AG08396 (cell line): ENCODE data around the gene PCIF1.
"Not testable (repeated sequence)": the region's sequence is repeated elsewhere in the genome, so short reads cannot be mapped to it uniquely, and the experiment has no call there.

Source experiments
- DNase-seq: peaks from one replicate; pipeline ENCODE4 v3.0.0; 2012; ENCODE audit warnings: low spot score, mixed read lengths

PCIF1 gene

DNA sequence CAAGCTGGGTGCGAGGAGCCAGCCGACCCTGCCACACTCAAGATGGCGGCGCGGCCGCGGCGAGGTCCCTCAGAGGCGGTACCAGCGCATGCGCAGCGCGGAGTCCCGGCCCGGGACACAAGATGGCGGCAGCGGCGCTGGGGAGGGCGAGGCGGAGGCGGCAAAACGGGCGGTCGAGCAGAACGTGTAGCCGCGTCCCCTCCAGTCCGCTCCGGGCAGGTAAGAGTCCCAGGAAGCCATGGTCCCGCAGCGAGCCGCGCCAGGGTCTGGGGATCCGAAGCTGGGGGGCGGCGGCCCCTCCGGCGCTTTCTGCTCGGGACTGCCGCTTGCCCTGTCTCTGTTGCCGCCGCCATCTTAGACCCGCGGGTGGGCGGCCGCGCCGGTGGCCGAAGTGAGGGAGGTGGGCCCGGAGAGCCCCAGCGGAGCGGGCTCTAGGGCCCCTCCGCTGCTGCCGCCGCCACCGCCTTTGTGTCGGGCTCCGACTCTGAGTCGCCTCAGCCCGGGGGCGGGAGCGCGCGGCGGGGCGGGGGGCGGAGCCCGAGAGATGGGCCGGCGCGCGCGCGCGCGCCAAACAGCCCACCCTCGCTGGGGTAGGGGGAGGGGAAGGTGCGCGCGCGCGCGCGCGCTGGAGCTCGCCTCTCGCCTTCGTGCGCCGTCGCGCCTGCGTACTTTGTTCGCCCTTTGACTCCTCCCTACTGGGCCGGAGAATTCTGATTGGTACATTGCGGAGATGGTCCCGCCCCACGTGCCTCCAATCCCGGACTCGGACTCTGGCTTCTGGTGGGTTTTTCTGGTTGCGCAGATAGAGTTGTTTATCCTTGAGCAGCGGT is at the start of gene PCIF1:
PCIF1 (plus strand) TSS at position 98 of the 830 bp plus-strand sequence. CDS start 4,317 bp downstream, outside the sequence.
- peak; percentile 99 for DNase-seq

DNA sequence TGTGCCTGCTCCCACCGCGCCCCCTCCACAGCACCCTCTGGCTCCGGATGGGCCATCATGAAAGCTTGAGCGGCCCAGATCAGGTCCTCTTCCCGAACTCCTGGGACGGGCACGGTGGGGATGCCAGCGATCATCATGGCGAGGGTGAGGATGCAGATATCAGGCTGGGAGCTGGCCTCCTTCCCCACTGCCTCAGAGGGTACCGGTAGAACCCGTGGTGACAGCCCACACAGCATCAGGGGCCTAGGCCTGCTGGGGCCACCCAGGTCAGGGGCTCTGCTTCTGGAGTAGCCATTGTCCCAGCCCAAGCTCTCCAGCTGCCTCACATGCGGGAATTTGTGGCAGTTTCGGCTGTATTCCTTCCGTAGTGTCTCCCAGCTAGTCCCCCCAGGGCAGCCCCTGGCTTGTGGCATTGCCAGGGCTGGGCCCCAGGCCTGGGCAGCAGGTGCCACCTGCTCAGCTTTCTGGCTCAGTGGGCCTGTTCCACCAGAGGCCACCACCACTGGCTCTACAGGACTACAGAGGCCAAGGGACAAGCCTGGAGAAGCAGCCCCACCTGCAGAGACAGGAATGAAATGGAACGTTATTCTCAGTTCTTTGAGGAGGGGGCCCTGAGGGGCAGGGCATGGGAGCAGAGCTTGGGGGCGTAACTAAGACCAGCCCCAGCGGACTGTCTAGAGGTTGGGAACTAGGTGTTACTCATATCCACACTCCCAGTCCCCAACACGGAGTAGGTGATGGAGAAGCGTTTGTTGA is 47.7 kb upstream of the PCIF1 start:
- DNase-seq, result no peak

DNA sequence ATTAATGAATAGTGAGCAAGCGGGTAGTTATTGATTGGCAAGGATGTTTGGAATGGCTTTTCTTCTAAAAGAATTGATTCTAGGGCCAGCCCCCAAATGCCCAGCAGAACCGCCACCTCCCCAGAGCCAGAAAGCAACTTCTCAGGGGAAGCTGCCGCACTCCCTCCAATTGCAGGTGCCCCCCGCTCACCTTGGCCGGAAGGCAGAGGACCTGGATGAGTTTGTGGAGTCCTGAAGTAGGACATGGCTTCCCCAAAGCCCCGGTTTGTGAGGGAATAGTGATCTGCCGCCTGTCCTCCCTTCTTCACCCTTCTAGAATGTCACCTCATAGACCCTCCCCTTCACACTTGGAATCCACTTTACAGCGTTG is 47.2 kb upstream of the PCIF1 start, which contains the start of gene SPATA25:
SPATA25 (minus strand) TSS at position 277 of the 370 bp plus-strand sequence; CDS start at position 245, 32 bp downstream.
- no peak for DNase-seq

DNA sequence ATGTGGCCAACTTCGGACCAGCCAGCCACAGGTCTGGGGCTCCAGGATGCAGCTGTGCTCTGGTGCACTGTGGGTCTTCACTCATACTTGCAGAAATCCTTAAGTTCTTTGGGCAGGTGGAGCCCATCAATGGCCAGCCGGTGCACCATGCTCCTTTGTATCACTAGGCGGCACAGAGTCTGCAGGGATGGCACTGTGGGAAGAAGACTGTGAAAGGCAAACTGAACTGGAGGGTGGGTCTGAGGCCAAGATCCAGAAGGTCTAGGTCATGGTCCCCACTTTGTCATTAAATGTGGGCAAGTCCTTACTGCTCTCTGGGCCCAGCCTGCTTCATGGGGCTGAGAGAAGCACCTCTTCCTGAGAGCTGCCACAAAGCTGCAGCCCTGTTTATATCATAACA is 45.8 kb upstream of the PCIF1 start:
- DNase-seq, result no peak

DNA sequence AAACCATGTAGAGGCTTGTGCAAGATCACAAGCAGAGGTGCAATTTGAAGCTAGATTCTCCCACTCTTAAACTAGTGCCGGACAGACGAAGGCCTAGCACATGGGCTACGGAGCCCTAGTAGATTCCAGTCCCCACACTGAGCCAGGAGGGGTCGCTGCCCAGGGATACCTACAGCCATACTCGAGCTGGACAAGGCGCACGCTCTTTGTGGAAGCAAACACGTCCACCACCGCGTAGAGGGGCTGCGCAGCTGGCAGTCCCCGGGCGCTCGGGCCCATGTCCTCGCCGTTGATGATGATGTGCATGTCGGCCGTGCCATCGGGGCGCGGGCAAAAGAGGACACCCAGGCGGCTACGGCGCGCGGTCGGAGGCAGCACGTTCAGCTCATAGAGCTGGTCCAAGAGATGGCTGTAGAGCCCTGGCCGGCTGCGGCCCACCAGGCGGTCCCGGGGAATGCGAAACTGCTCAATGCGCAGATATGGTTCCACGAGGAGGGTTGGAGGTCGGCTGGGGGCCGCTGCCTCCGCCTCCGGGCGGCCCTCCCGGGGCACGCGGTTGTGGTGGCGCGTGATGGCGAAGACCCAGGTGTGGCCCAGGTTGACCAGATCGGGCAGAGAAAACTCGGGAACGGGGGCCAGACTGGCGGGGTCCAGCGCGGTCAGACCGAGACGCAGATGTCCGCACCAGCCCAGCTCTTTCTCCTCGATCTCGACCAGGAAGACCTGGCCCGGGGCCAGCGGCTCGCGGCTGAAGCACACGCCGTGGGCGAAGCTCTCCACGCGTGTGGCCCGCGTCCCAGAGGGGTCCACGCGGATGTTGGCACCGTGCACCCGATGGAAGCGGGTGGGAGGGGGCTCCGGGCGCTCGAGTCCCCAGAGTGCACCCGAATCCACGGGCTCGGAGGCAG is 44.2 kb upstream of the PCIF1 start:
- DNase-seq, result peak; percentile 83

DNA sequence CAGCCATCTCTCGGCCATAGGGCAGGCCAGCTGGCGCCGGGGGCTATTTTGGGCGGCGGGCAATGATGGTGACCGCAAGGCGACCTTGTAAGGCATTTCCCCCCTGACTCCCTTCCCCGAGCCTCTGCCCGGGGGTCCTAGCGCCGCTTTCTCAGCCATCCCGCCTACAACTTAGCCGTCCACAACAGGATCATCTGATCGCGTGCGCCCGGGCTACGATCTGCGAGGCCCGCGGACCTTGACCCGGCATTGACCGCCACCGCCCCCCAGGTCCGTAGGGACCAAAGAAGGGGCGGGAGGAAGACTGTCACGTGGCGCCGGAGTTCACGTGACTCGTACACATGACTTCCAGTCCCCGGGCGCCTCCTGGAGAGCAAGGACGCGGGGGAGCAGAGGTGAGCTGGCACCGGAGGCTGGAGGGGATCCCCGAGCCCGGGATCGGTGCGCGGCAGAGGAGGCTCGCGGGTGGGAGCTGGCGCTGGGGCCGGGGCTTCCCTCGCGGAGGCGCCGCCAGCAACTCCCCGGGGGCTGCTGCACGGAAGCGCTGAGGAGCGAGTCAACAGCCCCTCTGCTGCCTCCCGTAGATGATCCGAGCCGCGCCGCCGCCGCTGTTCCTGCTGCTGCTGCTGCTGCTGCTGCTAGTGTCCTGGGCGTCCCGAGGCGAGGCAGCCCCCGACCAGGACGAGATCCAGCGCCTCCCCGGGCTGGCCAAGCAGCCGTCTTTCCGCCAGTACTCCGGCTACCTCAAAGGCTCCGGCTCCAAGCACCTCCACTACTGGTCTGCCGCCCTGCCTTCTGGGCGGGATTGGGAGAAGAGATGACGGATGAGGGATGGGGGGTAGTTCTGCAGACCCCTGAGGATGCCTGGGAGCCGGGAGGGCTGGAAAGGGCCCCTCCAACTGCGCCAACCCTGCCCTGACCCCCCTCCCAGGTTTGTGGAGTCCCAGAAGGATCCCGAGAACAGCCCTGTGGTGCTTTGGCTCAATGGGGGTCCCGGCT is 43.2 kb upstream of the PCIF1 start, which contains the start of the genes CTSA and NEURL2:
CTSA (plus strand) TSS at position 351 of the 999 bp plus-strand sequence; CDS start at position 585, 234 bp downstream.
NEURL2 (minus strand) TSS at position 224 of the 999 bp plus-strand sequence; CDS start at position 7, 217 bp downstream.
- peak; percentile 98 for DNase-seq

DNA sequence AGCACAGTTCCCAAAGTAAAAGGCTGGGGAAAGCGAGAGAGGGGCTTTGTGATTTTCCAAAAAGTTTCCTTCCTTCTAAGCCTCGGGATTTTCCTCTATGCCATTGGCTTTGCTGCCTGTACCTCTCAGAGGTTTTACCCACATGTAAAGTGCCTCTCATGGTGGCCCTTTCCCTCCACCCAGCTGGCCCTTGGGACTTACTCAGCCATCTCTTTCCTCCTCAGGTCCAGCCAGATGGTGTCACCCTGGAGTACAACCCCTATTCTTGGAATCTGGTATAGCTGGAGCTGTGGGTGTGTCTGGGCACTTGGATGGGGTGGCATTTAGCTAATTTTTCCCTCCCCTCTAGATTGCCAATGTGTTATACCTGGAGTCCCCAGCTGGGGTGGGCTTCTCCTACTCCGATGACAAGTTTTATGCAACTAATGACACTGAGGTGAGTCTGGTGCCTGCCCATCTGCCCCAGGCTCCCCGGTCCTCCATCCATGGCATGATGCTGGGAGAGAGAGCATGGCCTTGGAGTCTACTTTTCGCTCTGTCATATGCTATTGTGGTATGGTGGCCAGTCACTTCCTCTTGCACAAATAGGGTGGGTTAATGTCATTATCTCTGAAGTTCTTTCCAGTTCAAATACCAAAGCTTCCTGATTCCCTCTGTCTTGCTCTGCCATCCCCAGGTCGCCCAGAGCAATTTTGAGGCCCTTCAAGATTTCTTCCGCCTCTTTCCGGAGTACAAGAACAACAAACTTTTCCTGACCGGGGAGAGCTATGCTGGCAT is 42.2 kb upstream of the PCIF1 start:
- DNase-seq, result peak; percentile 75

DNA sequence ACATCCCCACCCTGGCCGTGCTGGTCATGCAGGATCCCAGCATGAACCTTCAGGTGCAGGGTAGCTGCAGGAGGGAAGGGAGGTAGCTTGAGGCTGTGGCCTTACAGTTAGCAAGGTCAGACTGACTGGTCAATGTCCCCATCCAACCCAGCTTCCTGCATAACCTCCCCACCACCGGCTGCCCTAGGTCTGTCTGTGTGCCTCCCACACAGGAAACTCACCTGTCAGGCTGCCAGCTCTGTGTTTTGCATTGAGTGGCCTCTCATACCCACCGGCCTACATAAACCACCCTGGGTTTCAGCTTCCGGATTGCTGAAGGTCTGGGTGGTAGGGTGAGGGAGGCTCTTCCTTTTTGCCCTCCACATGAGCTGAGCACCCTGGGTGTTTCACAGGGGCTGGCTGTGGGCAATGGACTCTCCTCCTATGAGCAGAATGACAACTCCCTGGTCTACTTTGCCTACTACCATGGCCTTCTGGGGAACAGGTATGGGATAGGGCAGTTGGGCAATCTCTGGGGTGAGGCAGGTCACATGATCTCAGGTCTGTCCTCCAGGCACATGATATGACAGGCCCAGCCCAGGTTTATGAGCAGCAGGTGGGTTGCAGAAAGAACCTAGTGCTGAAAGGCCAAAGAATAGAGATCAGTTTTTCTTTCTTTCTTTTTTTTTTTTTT is 41.5 kb upstream of the PCIF1 start:
- DNase-seq, result no peak

DNA sequence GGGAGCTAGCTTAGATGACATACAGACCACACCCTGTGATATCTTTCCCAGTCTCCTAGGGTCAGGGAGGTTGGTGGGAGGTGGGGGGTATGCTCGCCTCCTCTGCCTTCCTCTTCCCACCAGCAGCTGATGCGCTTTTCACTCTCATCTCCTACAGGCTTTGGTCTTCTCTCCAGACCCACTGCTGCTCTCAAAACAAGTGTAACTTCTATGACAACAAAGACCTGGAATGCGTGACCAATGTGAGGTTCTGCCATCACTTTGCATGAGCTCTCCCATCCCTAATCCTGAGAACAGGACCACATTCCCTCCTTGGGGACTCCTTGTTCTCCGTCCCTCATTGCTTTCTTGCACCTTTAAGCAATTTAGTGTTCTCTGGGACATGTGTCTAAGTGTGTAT is 40.7 kb upstream of the PCIF1 start:
- DNase-seq, result no peak

DNA sequence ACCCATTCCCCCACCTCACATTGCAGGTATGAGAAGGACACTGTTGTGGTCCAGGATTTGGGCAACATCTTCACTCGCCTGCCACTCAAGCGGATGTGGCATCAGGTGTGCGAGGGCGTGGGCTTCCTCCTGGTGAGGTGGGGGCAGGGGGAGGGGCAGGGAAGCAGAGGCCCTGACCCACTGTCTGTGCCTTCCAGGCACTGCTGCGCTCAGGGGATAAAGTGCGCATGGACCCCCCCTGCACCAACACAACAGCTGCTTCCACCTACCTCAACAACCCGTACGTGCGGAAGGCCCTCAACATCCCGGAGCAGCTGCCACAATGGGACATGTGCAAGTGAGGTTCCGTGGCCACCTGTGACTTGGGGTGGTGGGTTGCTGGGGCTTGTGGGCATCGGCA is 39.7 kb upstream of the PCIF1 start:
- no peak for DNase-seq

DNA sequence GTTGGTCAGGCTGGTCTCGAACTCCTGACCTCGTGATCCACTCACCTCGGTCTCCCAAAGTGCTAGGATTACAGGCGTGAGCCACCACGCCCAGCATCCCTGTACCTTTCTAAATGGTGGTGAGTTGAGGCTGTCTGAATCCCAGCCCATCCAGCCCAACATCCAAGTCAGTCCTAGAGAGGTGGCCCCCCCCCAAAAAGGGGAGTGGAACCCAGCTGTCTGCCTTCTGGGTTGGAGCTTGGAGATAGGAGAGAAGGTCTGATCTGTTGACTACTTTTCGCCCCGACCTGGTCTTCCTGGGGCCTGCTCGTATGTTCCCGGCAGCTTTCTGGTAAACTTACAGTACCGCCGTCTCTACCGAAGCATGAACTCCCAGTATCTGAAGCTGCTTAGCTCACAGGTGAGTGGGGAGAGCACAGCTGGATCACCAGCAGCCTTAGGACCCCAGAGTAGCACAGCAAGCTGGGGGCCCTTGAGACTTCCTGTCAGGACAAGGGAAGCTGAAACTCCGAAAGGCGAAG is 37.8 kb upstream of the PCIF1 start:
- no peak for DNase-seq

DNA sequence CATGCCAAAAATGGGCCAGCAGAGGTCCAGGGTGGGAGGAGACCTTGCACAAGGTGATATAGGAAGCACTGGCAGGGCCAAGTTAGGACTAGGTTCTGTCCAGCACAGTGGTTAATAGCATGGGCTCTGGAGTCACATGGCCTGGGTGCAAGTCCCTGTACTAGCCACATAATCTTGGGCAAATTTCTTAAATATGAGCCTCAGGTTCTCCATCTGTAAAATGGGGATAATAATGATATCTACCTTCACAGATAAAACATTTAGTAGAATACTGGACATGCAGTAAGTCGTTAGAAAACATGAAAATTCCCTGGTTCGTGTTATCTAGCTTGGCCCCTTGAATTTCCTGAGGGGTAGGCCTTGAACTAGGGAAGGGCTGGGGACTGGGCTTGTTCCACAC is 37.2 kb upstream of the PCIF1 start:
- DNase-seq, result no peak

DNA sequence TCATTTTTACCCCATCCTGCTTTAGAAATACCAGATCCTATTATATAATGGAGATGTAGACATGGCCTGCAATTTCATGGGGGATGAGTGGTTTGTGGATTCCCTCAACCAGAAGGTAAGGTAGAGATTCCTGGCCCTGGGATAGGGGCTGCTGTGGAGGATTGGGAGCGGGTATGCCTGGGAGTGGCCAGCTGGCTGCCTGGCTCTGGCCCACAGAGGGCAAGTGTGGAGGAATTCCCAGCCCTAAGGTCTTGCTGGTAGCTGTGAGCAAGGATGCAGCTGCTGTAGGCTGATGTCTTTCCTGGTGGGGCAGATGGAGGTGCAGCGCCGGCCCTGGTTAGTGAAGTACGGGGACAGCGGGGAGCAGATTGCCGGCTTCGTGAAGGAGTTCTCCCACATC is 36.8 kb upstream of the PCIF1 start:
- no peak for DNase-seq

DNA sequence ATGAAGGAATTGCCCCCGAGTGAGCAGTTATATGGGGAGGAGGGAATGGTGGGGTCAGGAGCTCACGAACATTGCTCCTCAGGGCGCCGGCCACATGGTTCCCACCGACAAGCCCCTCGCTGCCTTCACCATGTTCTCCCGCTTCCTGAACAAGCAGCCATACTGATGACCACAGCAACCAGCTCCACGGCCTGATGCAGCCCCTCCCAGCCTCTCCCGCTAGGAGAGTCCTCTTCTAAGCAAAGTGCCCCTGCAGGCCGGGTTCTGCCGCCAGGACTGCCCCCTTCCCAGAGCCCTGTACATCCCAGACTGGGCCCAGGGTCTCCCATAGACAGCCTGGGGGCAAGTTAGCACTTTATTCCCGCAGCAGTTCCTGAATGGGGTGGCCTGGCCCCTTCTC is 36.2 kb upstream of the PCIF1 start:
- DNase-seq, result no peak

DNA sequence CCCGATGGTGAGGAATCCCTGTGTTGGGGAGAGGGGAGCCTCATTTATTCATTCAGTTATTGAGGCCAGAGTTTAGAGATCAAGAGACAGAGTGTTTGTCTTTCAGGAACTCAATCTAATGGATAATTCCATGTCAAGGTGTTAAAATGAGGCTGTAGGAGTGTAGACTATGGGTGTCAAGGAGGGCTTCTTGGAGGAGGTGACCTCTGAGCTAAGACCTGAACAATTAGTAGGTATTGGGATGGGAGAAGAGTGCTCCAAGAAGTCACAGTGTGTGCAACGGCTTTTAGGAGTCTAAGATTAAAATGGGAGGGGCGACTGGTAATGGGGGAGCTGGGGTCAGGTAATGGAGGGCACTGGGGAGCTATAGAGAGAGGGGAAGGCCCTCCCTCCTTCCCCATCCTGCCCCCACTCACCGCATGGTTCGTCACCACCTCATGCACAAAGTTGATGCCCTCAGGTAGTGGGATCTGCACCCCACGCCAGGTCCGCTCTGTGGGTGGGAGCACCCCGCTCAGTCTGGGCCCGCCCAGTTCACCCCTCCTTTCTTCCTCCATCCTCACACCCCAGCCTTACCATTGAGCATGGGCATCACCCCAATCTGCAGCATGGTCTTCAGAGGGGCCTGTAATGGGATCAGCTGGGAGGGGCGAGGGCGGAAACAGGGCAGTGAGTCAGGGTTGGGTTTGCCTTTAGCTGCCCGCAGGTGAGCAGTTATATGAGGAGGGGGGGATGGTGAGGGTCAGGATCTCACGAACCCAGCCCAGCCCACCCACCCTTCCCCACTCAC is 35.2 kb upstream of the PCIF1 start:
- DNase-seq, result no peak

DNA sequence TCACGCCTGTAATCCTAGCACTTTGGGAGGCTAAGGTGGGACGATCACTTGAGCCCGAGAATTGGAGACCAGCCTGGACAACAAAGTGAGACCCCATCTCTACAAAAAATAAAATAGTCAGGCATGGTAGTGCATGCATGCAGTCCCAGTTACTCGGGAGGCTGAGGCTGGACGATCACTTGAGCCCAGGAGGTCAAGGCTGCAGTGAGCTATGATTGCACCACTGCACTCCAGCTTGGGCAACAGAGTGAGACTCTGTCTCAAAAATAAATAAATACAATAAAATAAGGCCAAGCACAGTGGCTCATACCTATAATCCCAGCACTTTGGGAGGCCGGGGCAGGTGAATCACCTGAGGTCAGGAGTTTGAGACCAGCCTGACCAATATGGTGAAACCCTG is 33.2 kb upstream of the PCIF1 start:
- DNase-seq, result not testable (repeated sequence)

DNA sequence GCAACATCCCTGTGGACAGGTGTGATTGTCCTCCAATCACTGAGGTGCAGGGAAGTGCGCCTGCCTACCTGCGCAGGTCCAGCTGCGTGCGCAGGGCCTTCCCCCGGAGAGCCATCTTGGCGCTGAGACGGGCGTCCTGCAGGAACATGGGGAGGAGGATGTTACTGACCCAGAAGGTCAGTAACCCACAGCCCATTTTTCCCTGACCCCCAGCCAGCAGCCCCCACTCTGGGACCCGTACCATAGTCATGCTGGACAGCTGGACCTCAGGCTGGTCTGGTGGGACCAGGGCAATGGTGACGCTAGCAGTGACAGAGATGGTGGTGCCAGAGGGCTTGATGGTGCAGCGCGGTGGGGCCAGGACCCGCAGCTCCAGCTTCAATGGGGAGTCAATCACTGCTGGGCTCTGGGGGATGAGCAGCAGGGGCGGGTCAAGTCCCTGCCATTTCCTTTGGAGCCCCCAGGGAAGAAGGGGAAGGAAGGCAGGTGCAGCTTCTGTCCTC is 32.2 kb upstream of the PCIF1 start:
- no peak for DNase-seq
